GM19035 (cell line): ENCODE results near the gene GALK1.
"Not testable (repeated sequence)": the region's sequence is repeated elsewhere in the genome, so short reads cannot be mapped to it uniquely, and the experiment has no call there.

Experiments
- ATAC-seq: cut with Tn5 transposase; IDR thresholded peaks from one replicate; pipeline ENCODE4 v1.9.1; 2021; ENCODE audit not compliant: unreplicated experiment

GALK1 gene

DNA sequence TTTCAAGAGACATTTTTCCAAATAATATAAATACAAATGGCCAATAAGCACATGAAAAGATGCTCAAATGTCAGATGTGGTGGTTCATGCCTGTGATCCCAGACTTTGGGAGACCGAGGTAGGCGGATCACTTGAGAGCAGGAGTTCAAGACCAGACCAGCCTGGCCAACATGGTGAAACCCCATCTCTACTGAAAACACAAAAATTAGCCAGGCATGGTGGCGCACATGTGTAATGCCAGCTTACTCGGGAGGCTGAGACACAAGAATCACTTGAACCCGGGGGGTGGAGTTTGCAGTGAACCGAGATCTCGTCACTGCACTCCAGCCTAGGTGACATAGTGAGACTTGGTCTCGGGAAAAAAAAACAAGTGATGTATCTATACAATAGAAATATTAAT is 2.9 kb upstream of the GALK1 start:
- no peak for ATAC-seq

GRCh38 chr17:75765981-75766380 is 989 bp upstream of the GALK1 start:
- no peak for ATAC-seq

- no peak for ATAC-seq
These were observed 628 bp downstream of the GALK1 start for GRCh38 chr17:75764417-75764710.

DNA sequence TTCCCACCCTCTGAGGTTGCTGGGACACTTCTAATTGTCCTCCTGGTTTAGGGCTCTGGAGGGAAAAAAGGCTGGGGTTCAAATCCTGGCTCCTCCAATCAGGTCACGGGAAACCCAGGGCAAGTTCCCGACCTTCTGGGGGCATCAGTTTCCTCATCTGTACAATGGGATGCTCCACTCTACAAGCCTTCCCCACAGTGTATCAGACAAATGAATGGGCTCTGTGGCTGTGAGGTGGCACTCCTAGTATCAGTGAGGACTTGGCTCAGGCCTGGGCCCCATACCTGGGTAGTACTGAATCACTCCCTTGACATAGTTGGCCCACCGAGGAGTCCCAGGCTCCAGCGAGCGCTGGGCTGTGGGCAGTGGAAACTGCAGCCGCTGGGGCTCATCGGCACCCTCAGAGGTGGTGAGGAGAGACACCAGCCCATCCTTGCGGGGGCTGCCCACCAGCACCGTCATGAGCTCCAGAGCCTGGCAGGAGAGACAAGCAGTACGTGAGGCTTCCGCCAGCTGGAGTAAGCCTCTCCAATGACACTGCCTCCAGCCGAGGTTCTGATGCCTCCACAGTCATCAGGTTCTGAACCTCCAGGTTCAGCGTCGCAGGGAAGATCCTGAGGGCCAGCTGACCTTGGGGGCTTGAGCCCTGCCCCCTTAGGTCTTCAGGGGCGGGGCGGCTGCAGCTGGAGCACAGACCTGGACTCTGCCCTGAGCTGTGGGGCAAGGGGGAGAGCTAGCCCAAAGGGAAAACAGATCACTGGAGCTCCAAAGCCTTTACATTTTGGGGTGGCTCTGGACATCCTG is 1.2 kb downstream of the GALK1 start:
- no peak for ATAC-seq

- ATAC-seq = no peak
These were observed 1.8 kb downstream of the GALK1 start for GRCh38 chr17:75763269-75763607.

GRCh38 chr17:75762513-75763268 is 2.3 kb downstream of the GALK1 start:
- ATAC-seq = no peak

DNA sequence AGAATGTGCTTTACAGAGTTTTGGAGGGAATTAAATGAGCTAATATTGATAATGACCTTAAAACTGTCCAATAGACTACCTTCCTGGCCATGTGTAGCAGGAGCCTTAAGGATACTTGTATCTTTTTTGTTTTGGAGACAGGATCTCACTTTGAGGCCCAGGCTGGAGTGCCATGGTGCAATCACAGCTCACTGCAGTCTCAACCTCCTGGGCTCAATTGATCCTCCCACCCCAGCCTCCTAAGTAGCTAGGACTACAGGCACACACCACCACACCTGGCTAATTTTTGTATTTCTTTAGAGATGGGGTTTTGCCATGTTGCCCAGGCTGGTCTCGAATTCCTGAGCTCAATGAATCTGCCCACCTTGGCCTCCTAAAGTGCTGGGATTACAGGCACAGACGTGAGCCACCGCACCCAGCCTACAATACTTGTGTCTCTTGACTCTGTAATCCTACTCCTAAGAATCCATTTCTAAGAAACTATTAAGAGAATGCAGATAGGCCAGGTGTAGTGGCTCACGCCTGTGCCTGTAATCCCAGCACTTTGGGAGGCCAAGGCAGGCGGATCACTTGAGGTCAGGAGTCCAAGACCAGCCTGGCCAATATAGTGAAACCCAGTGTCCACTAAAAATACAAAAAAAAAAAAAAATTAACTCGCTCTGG is 4.9 kb downstream of the GALK1 start:
- not testable (repeated sequence) for ATAC-seq

- ATAC-seq = no peak
These were observed 5.5 kb downstream of the GALK1 start for GRCh38 chr17:75759457-75759856.

- ATAC-seq = no peak
These were observed 6.7 kb downstream of the GALK1 start for GRCh38 chr17:75758131-75758905.

- ATAC-seq = no peak
These were observed 7.8 kb downstream of the GALK1 start for GRCh38 chr17:75757086-75757681.

DNA sequence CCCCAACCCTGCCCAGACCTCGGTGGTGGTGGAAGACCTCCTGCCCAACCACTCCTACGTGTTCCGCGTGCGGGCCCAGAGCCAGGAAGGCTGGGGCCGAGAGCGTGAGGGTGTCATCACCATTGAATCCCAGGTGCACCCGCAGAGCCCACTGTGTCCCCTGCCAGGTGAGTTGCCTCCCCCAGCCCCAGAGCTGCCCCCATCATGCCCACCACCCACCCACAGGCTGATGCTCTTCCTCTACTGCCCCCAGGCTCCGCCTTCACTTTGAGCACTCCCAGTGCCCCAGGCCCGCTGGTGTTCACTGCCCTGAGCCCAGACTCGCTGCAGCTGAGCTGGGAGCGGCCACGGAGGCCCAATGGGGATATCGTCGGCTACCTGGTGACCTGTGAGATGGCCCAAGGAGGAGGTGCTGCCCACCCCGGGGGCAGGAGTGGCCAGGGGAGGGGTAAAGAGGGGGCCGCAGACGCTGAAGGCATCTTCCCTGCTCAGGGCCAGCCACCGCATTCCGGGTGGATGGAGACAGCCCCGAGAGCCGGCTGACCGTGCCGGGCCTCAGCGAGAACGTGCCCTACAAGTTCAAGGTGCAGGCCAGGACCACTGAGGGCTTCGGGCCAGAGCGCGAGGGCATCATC is 8.4 kb downstream of the GALK1 start:
- no peak for ATAC-seq

DNA sequence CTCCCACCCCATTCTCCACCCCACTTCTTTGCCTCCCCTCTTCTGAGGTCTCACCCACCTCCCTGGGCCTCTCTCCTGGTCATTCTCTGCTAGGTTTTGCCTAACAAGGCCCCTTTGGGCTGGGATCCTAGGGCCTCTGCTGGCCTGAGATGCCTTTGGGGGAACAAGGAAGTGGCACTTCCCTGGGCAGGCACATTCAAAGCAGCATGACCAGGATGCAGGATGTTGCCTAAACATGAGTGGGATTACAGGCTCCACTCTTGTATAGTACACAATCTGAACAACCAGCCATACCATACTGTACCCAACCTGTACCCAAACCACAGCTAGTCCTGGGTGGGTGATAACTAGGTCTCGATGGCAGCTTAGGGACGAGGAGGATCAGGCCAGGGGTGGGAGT is 9.0 kb downstream of the GALK1 start:
- ATAC-seq = no peak

GRCh38 chr17:75755205-75755901 is 9.6 kb downstream of the GALK1 start:
- ATAC-seq = no peak

GRCh38 chr17:75754378-75755204 is 10.4 kb downstream of the GALK1 start:
- no peak for ATAC-seq

DNA sequence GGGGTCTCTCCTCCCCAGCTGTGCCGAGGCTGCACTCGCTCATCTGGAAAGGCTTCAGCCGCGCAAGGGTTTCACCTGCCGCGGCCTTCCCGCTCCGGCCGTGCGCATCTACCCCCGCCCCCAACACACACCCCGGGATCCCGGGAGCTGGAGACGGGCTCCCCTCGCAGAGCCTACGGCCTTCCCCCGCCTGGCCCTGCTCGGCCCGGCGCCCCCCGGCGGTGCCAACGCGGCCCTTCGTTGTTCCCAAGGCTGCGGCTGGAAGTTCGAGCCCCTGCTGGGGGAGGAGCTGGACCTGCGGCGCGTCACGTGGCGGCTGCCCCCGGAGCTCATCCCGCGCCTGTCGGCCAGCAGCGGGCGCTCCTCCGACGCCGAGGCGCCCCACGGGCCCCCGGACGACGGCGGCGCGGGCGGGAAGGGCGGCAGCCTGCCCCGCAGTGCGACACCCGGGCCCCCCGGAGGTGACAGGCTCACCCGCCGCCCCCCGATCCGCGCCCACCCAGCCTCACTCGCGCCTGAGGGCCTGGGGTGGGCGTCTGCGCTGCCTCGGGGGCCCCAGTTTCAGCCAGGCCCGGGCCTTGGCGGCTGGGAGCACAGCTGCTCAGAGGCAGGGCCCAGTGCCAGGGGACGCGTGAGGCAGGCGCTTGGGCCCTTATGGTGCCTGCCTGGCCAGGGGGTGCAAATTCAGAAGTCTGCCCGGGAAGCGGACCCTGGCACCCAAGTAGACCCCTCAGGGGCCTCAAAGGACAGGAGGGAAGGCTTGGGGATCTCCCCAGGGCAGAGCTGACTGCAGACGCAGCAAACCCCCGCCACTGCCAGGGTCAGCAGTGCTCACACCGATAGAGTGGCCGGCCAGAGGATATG is 11.2 kb downstream of the GALK1 start:
- ATAC-seq = peak; percentile 64

- no peak for ATAC-seq
These were observed 12.0 kb downstream of the GALK1 start for GRCh38 chr17:75752802-75753513.

DNA sequence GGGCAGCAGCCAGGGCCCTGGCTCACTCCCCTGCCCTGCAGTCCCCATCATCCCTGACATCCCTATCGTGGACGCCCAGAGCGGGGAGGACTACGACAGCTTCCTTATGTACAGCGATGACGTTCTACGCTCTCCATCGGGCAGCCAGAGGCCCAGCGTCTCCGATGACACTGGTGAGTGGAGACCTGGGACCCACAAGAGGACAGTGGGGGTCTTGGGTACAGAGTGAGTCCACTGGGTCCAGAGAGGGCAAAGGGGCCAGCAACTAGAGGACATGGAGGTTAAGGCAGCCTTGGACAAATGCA is 12.6 kb downstream of the GALK1 start:
- no peak for ATAC-seq
